ENCODE results near the gene SKA3. TPM values are rescaled to one million over a fixed set of nuclear protein-coding genes. Genes with fewer than 3 reads are reported as not detected.

Gene SKA3
- total RNA-seq, 4 donors from 2014 or later = 0.49 to 20.9 TPM; not detected in 2

DNA sequence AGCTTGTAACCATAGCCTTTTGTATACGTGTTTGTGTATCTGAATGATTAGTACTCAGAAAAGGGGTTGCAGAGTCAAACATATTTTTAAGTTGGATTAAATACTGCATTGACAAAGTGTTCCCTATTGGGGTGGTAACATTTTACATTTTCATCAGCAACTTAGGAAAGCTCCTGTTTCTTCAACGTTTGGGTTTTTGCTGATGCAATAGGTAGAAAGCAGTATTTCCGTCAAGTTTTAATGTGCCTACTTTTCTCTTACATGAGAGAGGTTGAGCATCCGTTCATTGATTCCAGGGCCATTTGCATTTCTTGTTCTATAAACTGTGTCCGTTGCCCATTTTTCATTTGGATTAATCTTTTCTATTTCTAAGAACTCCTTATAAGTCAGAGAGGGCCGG is 56.2 kb downstream of the SKA3 start:
- no peaks in the 10 kb centered on the region for H3K36me3 ChIP-seq
- H3K27me3 ChIP-seq = no peaks in the 10 kb centered on the region
- DNase-seq = no peak
- H3K9me3 ChIP-seq = no peaks in the 10 kb centered on the region
- no peak for TF ChIP-seq POLR2A (IDR thresholded peaks at IDR 0.05)
- TF ChIP-seq, protein P1, sequence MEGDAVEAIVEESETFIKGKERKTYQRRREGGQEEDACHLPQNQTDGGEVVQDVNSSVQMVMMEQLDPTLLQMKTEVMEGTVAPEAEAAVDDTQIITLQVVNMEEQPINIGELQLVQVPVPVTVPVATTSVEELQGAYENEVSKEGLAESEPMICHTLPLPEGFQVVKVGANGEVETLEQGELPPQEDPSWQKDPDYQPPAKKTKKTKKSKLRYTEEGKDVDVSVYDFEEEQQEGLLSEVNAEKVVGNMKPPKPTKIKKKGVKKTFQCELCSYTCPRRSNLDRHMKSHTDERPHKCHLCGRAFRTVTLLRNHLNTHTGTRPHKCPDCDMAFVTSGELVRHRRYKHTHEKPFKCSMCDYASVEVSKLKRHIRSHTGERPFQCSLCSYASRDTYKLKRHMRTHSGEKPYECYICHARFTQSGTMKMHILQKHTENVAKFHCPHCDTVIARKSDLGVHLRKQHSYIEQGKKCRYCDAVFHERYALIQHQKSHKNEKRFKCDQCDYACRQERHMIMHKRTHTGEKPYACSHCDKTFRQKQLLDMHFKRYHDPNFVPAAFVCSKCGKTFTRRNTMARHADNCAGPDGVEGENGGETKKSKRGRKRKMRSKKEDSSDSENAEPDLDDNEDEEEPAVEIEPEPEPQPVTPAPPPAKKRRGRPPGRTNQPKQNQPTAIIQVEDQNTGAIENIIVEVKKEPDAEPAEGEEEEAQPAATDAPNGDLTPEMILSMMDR (IDR thresholded peaks at IDR 0.05) = no peak
- H3K4me3 ChIP-seq = no peak overlapping the region
- intact Hi-C loops (cut with DNase I; ENCODE audit: low total_unique reads) = no loop called here
- H3K4me1 ChIP-seq = no peaks in the 10 kb centered on the region
- H3K27ac ChIP-seq = no peak overlapping the region

DNA sequence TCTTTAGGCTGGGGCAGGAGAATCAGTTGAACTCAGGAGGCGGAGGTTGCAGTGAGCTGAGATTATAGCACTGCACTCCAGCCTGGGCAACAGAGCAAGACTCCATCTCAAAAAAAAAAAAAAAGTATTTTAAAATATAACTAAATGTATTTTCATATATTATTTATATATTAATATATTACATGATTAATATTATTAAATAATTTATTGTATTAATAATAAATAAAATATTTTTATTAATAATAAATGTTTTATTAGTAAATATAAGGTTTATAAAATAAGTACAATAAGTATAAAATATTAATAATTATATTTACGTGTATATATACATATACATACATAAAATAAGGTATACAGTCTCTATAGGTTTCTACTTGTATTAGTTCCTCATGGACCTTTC is 56.8 kb downstream of the SKA3 start:
- Histone ChIP-seq H3K27me3 (no peaks in the 10 kb centered on the region), H3K4me1 (no peaks in the 10 kb centered on the region), H3K4me3 (no peak overlapping the region), H3K36me3 (no peaks in the 10 kb centered on the region), H3K9me3 (no peaks in the 10 kb centered on the region), H3K27ac (no peak overlapping the region)
- TF ChIP-seq, protein P1 (IDR thresholded peaks at IDR 0.05) = no peak
- no peak for TF ChIP-seq POLR2A (IDR thresholded peaks at IDR 0.05)
- DNase-seq = no peak
- intact Hi-C loops (cut with DNase I; ENCODE audit: low total_unique reads) = loop anchor here (10.0 kb wide), 1 partner anchor 365 kb away; no protein-coding TSS in a partner anchor

DNA sequence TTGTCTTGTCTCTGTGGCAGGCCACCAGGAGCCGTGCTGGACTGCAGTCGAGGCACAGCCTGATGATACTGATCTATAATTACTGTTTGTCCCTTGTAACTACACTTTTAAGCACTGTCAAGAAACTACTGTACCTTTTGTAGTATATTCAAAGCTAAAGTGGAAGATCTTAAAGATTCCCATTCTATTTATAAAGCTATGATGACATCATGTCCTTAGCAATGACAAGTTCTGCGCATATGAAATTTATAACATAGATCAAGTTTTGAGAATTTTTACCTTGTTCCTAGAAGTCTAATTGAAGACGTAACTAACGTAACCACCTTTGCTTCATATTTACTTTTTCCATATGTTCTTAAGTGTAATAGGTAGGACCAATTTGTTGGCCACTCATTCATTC is 58.2 kb downstream of the SKA3 start:
- TF ChIP-seq POLR2A (IDR thresholded peaks at IDR 0.05) = no peak
- TF ChIP-seq, protein P1 (IDR thresholded peaks at IDR 0.05) = no peak
- intact Hi-C loops (cut with DNase I; ENCODE audit: low total_unique reads) = loop anchor here (10.0 kb wide), 1 partner anchor 367 kb away; no protein-coding TSS in a partner anchor

DNA sequence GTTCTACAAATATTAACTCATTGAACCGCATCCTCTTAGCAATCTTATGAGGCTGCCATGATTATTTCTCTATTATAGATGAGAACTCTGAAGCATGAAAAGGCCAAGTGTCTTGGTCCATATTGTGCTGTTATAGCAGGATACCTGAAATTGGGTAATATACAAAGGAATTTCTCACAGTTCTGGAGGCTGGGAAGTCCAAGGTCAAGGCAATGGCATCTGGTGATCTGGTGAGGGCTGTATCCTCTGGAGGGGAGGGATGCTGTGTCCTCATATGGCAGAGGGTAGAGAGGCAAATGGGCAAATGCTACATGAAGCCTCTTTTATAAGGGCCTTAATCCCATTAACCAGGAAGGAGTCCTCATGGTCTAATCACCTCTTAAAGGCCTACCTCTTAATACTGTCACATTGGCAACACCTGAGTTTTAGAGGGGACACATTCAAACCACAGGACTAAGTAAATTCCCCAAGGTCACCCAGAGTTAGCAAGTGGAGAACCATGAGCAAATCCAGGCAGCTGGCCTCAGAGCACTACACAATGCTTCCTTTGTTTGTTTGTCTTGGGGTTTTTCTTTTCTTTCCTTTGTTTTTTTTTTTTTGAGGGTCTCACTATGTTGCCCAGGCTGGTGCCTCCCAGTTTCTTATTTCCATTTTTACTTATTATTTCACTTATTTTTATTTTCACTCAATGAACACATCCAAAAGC is 59.1 kb downstream of the SKA3 start:
- no peaks in the 10 kb centered on the region for H3K4me1 ChIP-seq
- H3K27ac ChIP-seq = no peak overlapping the region
- intact Hi-C loops (cut with DNase I; ENCODE audit: low total_unique reads) = loop anchor here (10.0 kb wide), 1 partner anchor 368 kb away; no protein-coding TSS in a partner anchor
- no peaks in the 10 kb centered on the region for H3K36me3 ChIP-seq
- H3K9me3 ChIP-seq = no peaks in the 10 kb centered on the region
- no peak overlapping the region for H3K4me3 ChIP-seq
- no peak for DNase-seq
- TF ChIP-seq, protein P1 (IDR thresholded peaks at IDR 0.05) = no peak
- TF ChIP-seq POLR2A (IDR thresholded peaks at IDR 0.05) = no peak
- no peaks in the 10 kb centered on the region for H3K27me3 ChIP-seq

More for the DNA sequence above, 58.2 kb downstream of the SKA3 start:
- no peak overlapping the region for H3K4me3 ChIP-seq
- no peaks in the 10 kb centered on the region for H3K27me3 ChIP-seq
- no peak overlapping the region for H3K27ac ChIP-seq
- H3K9me3 ChIP-seq = no peaks in the 10 kb centered on the region
- no peaks in the 10 kb centered on the region for H3K36me3 ChIP-seq
- no peaks in the 10 kb centered on the region for H3K4me1 ChIP-seq
- no peak for DNase-seq

DNA sequence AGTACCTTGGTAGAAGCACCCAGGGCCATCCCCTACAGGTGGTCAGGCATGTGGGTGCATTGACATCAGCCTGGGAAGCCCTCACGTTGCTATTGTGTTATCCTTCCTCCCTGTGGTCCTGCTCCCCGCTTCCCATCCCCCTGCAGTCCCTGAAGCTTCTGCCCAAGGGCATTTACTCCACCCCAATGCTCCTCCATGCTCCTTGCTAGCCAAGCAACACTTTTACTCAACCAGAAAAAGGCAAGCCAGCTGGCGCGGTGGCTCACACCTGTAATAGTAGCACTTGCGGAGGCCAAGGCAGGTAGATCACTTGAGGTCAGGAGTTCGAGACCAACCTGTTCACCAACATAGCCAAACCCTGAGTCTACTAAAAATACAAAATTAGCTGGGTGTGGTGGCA is 60.2 kb downstream of the SKA3 start:
- no peak for TF ChIP-seq POLR2A (IDR thresholded peaks at IDR 0.05)
- TF ChIP-seq, protein P1 (IDR thresholded peaks at IDR 0.05) = no peak
- Histone ChIP-seq H3K36me3 (no peaks in the 10 kb centered on the region), H3K27me3 (no peaks in the 10 kb centered on the region), H3K4me3 (no peak overlapping the region), H3K9me3 (no peaks in the 10 kb centered on the region), H3K27ac (no peak overlapping the region), H3K4me1 (no peaks in the 10 kb centered on the region)
- intact Hi-C loops (cut with DNase I; ENCODE audit: low total_unique reads) = loop anchor here (10.0 kb wide), 1 partner anchor 369 kb away; no protein-coding TSS in a partner anchor
- no peak for DNase-seq

All from uterus (tissue), 4 donors.